Left forelimb (tissue), 1 donor: ENCODE measurements around the gene SLC24A3.

Experiments
- DNase-seq: peaks from one replicate; pipeline ENCODE4 v3.0.0-alpha.2; 2018; ENCODE audit warnings: low spot score

Gene SLC24A3

DNA sequence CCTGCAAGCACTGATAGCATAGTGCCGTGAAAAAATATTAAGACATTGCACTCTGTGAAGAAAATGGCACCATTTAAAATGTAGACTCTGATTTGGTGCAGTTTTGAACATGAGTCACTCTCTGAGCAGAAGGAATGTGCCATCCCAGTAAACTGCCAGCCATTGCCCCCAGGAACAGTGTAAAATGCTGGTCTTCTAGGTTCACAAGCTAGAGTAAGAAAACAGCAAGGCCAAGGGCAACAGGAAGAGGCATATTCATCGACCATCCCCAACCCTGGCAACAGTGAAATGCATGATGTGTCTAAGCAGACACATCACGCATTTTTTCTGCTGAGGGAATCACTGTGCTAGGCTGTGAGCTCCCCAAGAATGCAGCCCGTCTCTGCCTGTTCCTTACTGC is 382.5 kb downstream of the SLC24A3 start:
- no peak for DNase-seq

DNA sequence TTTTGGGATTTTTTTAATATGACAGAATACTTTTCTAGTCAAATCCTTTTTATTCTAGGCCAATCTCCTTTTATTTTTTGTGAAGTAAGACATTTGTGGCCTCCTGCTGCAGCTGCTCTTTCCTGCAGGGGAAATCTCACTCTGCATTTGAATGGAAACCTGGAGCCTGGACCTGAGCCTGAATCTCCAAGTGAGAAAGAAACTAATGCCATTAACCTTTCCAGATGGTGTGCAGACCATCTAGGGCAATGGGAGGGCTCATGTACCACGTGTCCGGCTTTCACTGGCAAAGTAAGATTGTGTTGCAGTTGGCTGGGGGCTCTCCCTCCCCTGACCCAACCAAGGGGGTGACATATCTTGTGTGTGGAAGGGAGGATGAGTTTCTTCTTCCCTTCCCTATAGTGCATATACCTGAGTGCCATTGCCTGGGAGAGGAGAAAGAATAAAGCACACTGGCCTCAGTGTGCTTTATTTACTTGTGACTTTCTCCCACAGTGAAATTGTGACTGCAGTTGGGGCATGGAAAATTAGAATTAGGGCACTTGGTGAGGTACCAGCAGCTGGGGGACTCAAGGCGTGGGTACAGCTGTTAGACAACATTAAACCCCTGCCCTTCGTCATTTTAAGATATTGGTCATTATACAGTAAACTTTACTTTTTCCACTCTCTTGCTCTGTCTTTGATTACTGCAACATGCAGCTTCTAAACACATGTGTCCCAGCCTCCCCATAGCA is 385.8 kb downstream of the SLC24A3 start:
- no peak for DNase-seq

DNA sequence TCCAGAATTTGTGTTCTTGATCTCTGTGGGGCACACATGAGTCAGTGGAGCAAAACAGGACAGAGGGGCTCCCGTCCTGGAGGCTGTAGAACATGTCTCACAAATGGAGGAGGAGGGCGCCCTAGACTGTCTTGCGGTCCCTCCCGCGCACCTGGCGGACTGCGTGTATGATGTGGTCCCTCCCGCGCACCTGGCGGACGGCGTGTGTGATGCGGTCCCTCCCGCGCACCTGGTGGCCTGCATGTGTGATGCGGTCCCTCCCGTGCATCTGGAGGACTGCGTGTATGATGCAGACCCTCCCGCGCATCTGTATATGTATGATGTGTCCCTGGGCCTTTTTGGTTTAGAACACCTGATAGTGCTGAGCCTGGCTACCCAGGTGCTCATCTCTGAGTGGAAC is 386.8 kb downstream of the SLC24A3 start:
- DNase-seq = no peak

DNA sequence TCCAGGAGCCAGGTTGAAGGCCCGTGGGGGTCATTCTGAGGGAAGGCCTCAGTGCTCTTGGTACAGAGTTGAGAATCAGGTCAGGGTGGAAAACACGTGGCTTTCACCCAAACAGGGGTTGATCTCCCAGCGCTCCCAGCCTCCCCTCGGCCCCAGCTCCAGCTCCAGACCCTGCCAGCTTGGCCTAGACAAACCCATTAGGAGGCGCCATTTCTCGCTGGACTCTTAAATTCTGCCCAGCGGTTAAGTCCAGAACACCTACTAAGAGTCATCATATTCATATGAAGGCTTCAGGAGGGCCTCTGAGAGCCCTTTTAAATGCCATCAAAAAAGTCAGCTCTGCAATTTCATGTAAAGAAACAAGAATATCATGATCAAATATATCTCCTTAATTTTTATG is 387.6 kb downstream of the SLC24A3 start:
- DNase-seq = no peak

DNA sequence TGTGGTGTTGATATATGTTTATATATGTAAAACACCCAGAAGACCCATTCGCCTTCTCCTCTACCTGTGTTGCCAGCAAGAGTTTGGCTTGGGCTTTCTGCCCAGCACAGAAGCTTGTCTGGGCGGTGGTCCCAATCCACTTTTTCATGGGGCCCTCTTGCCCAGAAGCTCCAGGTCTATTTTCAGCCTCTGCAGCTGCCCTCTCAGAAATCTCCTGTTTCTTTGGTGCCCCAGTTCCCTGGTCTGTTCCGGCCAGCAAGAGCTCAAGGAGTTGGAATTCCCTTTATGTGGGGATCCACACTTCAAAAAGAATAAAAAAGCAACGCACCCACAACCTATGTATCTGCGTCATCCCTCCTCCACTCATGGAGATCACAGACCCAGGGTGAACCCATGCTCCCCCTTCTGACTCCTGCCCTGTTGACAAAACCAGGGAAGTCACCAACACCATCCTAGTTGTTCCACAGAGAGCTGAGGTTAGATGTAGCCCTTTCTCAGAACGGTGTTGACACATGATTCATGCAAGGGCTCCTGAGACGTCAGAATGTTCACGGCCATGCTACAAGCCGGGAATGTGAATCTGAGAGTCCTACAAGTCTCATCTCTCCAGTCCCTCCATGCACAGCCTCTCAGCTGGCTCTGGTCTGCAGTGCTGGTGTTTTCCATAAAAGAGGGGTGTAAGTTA is 388.8 kb downstream of the SLC24A3 start:
- DNase-seq = no peak

DNA sequence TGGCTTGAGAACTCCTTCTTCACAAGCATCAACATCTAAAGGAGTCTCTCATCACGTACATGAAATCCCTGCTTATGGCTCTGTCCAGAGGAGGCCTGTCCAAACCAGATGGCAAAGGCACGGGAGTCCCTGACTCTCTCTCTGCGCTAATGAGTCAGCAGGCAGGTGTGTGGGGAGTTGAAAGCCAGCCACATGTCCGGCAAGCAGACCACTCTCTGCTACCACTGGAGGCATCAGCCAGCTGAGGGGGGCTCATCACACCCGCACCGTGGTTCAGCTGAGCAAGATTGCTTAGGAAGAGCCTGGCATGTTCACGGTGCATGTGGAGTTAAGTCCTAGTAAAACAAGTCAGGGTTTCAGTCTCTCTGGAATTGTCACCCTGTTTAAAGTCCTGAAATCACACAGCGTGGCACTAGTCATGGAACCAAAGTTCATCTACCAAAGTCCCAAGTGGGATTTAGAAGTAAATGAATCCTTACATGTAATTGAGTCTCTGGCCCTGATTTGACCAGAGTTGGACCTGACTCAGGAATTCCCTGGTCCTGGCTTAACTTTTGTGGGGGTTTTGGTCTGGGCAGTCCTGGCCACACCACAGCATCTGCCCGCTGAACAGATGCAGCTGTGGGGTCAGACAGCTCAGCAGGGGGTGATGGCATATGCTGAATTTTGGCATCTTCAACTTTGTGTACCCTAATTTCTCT is 390.4 kb downstream of the SLC24A3 start:
- DNase-seq = no peak

DNA sequence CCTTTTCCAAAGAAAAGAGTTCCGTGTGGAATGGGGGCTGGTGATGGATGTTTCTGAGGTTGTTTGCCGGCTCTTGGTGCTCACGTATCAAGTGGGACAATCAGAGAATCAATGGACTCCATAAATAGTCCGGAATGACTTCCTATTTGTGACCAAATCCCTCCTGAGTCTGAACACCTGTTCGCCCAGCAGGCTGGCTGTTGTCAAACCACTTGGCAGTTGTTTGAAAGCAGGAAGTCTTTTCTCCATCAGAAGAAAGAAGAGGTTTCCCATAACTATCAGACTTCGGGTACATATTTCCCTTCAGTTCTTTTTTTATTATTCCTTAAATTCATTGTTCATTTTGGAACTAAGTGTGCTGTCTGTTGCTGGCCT is 390.9 kb downstream of the SLC24A3 start:
- no peak for DNase-seq

DNA sequence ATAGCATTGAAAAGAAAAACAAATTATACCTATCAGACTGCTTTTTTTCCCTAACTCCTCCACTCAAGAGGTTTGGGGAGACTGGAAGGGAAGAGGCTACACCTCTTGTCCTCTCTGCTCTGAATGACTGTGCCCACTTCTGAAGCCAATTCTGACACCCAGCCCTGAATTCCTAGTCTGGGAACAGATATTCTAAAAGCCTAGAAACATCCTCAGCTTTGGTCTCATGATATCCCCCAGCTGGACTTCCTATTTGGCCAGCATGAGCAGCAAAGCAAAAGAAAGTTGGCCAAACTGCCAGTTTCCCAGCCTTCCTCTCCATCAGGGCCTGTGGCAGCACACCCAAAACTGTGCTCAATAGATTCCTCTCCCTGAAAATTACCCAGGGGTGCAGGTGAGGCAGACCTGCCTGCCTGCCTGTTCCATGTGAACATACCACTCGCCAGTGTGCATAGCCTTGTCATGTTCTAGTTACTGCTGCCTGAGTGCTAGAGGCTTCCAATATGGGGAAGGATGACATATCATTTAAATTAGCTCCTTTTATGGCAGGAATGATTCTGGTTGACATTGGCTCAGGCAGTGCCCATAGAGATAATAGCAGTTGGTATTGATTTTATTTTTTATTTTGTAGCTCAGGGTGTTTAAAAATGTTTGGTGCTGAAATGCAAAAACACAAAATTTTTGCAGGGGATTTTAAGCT is 393.5 kb downstream of the SLC24A3 start:
- no peak for DNase-seq

DNA sequence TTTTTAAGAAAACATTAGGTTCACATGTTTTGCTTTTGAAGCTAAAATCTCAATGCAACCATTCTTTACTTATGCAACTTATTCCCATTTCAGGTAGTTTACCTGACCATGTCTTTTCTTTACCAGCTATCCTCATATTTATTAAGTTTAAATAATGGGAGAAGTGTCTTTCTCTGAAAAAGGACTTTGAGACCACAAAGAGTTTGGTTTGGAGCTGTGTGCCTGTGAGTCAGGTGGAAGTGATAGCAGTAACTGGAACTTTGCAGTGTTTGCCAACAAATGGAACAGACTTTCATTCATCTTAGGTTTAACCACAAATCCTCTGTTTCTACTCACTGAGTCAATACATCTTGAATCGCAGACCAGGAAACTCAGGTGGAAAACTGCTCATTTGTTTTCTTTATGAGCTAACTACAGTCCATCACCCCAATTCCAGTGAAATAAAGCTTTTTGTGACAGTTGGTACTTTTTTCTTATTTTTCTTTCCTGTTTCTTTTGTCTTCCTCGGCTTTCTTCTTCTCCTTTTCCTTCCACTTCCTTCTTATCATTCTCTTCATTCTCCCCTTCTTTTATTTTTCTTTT is 397.3 kb downstream of the SLC24A3 start:
- no peak for DNase-seq

DNA sequence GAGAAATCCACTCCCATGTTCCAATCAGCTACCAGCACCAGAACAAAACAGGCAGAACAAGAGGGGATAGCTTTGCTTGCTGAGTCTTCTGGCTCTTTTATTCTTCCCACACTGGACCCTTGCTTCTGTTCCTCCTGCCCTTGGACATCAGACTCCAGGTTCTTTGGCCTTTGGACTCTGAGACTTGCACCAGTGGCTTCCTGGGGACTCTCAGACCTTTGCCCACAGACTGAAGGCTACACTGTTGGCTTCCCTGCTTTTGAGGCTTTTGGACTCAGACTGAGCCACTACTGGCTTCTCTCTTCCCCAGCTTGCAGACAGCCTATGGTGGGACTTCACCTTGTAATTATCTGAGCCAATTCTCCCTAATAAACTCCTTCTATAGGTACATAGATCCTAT is 403.2 kb downstream of the SLC24A3 start:
- DNase-seq = no peak

DNA sequence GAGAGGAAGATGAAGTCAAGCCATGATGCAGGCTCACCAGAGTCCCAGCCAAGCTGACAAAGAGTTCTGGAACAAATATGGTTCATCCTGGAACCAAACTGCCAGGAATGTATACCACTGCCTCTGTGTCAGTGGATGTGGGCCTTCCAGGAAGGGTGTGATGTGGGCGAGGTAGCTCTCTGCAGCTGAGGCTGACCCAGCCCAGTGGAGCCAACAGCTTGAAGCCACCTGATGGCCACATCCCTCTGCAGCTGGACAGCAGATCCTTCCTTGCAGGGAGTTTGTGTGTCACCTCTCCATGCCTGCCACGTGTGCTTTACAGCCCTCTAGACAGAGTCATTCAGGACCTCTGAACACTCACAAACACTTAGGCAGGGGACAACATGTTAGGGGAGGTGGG is 403.6 kb downstream of the SLC24A3 start:
- DNase-seq = no peak

DNA sequence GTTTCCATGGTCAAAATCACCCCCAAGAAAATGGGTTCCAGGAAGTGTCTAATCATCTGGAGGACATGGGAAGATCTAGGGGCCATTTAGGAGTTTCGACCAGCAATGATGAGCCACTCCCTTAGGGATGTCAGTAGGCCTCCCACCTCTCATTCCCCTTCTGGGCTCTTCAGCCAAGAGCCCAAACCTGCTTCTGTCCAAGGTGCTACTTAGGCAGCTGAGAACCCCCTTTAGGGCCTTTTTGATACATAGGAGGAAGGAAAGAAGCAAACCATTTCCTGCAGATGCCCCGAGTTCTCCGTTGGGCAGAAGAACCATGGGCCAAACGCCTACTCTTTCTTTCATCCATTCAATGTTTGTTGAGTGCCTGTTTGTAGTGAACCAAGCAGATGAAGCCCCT is 404.2 kb downstream of the SLC24A3 start:
- DNase-seq = no peak

DNA sequence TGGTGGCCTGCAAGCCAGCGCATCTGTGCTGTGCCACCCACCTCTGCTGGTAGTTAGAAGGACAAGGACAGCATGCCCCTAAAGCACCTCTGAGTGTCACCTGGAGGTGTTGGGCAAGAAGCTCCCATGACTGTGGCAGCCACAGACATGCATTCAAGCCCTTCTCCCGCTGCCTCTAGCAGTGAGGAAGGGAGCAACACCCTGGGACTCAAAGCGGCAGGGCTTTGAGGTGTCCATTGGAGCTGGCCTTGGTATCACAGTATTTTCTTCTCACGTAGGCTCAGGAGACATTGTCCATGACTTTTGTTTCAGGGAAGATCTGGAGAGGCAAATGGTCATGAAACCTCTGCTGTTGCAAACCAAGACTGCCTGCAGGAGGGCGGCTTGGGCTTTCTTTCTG is 404.8 kb downstream of the SLC24A3 start:
- no peak for DNase-seq

DNA sequence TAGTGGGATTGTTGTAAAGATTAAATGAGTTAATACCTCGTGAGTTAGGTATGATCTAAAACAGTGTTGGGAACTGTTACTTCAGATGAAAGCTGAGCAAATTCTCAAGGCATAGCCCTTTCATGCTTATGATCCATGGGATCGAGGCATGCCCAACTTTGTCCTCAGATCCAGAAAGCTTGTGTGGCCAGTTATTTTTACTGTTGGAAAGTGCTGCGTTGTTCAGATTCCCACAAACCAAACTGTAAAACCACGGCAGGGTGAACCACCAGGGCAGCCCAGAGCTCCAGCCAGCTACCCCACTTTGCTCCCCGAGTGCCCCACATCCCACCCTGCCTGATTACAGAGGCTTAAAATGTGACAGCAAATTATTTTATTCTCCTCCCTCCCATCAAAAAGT is 406.3 kb downstream of the SLC24A3 start:
- no peak for DNase-seq

DNA sequence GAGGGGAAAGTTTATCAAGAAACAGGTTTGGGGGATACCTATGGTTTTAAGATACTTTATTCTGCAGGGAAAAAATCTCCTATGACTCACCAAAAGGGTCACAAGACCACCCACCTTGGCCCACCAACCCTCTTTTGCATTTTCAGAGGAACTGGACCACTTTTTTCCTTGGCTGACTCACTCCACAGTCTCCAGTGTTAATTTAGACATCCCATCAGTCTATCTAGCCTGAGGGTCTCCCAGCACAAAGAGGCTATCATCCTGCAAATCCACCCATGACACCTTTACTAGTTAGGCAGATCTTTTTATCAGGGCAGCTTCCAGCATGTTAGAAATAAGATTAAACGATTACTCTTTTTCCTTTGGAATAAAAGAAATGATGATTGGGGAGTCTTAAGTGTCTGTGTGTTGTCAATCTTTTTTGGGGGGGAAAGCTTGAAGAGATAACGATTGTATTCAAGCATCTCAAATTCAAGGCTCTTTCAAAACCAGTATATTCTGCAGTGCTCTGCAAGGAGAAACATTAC is 407.5 kb downstream of the SLC24A3 start:
- DNase-seq = no peak

DNA sequence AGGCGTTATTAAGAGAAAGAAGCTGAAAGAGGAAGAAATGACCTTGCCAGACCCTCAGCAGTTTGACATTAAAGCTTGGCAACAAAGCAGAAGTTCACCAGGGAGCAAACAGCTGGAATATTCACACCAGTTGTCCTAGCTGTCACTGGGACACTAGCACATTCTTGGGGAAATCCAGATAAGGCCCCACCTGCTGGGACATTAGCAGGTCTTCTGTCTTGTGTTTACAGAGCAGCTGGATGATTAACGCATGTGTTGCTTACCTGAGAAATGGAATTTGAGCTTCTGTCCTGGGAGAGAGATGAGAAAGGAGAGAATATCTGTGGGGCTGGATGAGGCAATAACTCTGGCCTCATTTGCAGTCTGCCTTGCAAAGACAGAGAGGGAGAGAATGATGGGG is 408.0 kb downstream of the SLC24A3 start:
- no peak for DNase-seq

DNA sequence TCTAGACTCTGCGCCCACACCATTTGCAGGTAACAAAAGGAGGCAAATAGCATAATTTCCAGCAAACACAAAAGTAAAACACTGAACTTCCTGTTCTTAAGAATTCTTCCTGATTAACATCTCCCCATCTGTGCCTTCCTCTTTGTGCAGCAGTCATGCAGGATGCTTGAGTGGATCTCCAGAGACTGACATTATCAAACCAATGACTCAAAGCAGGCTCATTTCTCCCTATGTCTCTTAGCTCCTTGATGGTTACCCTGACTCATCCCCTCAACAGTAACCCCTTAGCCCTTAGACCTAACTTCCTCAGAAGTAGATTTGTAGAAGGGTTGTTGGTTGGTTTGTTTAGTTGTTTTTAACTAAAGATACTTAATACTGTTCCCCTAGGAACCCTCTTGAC is 408.6 kb downstream of the SLC24A3 start:
- DNase-seq = no peak

DNA sequence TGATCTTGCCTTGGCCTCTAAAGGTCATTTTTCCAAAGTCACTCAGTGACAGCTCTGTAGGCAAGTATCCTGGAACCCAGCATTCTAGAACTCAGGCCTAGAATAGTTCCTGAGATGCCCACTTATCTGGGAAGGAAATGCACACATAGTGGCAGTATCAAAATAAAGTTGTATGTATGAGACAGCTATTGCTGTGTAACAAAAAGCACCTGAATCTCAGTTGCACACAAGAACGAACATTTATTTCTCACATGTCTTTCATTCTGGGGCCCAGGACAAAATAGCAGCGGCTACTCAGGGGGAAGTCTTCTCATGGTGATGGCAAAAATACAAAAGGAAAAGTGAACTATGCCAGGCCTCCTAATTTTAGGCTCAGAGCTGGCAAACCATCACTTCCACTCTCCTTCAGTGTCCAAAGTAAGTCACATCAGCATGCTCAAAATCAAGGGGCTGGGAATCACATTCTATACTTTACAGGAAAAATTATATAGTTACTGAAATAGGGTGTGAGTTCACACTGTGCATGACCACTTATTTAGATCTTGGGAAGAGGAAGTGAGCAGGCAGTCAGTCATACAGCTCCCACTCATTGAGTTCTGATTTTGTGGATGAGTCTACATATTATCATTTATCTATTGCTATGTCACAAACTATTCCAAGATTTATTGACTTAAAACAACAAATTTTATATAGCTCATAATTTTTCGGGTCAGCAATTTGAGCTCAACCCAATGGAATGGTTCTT is 412.0 kb downstream of the SLC24A3 start:
- DNase-seq = no peak

DNA sequence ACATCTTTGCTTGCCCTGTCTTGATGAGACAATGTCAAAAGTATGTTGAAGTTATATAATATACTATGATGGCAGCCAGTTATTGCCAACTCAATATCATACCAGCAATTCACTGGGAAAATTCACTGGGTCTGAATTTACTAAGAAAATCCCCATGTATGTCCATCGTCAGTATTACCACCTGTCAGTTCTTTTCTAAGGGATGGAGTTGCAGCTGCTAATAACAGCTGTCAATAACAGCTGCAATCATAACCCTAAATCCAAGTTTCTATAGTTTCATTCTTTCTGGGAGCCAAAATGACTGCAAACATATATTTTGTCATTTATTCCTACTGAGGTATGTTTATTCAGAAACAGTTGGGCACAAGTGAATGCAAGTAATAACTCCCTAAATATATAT is 413.0 kb downstream of the SLC24A3 start:
- no peak for DNase-seq

DNA sequence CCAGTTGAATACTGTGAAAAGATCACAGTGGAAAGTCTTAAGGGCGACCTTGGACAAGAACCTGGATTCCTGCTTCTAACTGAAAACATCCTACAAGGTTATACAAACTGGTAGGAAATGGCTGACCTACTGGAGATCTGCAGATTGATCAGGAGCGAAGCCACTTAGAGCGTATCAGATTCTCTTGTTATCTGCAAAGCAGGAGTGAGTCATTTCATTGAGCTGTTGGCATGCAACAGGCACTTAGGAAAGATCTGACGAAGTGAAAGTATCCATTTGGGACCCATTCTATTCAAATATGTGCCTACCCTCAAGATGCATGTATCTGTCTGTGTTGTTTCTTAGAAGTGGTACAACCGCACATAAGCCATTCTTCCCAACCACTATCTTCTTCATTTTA is 414.5 kb downstream of the SLC24A3 start:
- DNase-seq = no peak

DNA sequence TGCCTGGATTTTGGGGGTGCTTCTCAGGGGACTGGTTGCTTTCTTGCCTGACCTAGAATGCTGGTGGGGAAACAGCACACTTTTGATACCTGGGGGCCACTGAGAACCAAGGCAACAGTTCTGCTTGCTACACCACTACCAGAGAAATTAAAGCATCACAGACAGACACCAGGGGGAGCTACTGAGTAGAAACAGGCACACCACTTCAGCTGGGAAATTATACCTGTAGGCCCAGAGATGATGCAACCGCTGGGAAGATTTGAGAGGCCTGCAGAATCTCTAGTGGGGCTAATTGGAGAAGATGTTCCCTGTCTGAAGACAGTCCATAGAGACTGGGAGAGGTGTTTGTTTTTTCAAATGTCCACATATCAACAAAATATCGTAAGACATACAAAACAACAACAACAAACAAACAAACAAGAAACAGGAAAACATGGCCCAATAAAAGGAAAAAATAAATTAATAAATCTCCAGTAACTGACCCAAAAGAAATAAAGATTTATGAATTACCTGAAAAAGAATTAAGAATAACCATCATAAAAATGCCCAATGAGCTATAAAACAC is 416.2 kb downstream of the SLC24A3 start:
- DNase-seq = no peak
